ENCODE data around the gene KCNJ1. TPM values are rescaled to one million over a fixed set of nuclear protein-coding genes. Genes with fewer than 3 reads are reported as not detected.

The KCNJ1 gene
- total and polyA plus RNA-seq, 3 experiments from 2014 or later, result not detected

GRCh38 chr11:128904656-128905344 lies 37.7 kb upstream of the KCNJ1 start:
- Histone ChIP-seq H3K27ac (ENCODE audit: low read depth, low read length) (no peak overlapping the region), H3K27me3 (ENCODE audit: insufficient read depth, low read length, poor library complexity, severe bottlenecking) (peaks cover 16% of the 10 kb centered on the region), H3K9me3 (ENCODE audit: low read length) (no peaks in the 10 kb centered on the region), H3K4me1 (ENCODE audit: insufficient read depth, low read length) (peaks cover 5% of the 10 kb centered on the region), H3K36me3 (ENCODE audit: insufficient read depth, low read length) (no peaks in the 10 kb centered on the region), H3K4me3 (ENCODE audit: low read length) (peak overlapping the region; percentile 50)
- peaks cover 24% of the 10 kb centered on the region in 2 donors for H3K27me3 Mint-ChIP-seq
- no peak for DNase-seq
- POLR2A ChIA-PET, result no interaction called here
- H3K36me3 Mint-ChIP-seq, result no peaks in the 10 kb centered on the region
- H3K27ac Mint-ChIP-seq, result peak overlapping the region in 4 of 8 donors; percentile 1 to 39 (median 24)
- H3K4me3 Mint-ChIP-seq, result peak overlapping the region; percentile 61 to 88 (median 82)
- CTCF ChIA-PET, result interaction anchor here (1.0 to 6.6 kb wide), 4 partner anchors 12 to 23 kb away, joined by 3 to 43 read pairs (median 4); no protein-coding TSS in a partner anchor
- H3K9me3 Mint-ChIP-seq, result no peaks in the 10 kb centered on the region
- H3K4me1 Mint-ChIP-seq, result peaks cover 13 to 29% (median 17%) of the 10 kb centered on the region in 3 donors

GRCh38 chr11:128904303-128904655 lies 37.2 kb upstream of the KCNJ1 start:
- CTCF ChIA-PET, result interaction anchor here (1.9 to 6.6 kb wide), 2 partner anchors 14 to 19 kb away, joined by 4 to 43 read pairs; no protein-coding TSS in a partner anchor
- H3K27me3 Mint-ChIP-seq, result peaks cover 19 to 20% of the 10 kb centered on the region in 2 donors
- no peaks in the 10 kb centered on the region for H3K9me3 ChIP-seq (ENCODE audit: low read length)
- H3K4me1 Mint-ChIP-seq, result peaks cover 13 to 29% (median 17%) of the 10 kb centered on the region in 3 donors
- no peaks in the 10 kb centered on the region for H3K36me3 ChIP-seq (ENCODE audit: insufficient read depth, low read length)
- peaks cover 12% of the 10 kb centered on the region for H3K27me3 ChIP-seq (ENCODE audit: insufficient read depth, low read length, poor library complexity, severe bottlenecking)
- peak overlapping the region in 4 of 8 donors; percentile 10 to 69 (median 36) for H3K27ac Mint-ChIP-seq
- POLR2A ChIA-PET, result no interaction called here
- peak overlapping the region; percentile 61 to 88 (median 82) for H3K4me3 Mint-ChIP-seq
- H3K27ac ChIP-seq (ENCODE audit: low read depth, low read length), result no peak overlapping the region
- DNase-seq, result no peak
- H3K9me3 Mint-ChIP-seq, result no peaks in the 10 kb centered on the region
- H3K36me3 Mint-ChIP-seq, result no peaks in the 10 kb centered on the region
- peaks cover 5% of the 10 kb centered on the region for H3K4me1 ChIP-seq (ENCODE audit: insufficient read depth, low read length)
- no peak overlapping the region for H3K4me3 ChIP-seq (ENCODE audit: low read length)

GRCh38 chr11:128903248-128904061 lies 36.4 kb upstream of the KCNJ1 start:
- peaks cover 7% of the 10 kb centered on the region for H3K27me3 ChIP-seq (ENCODE audit: insufficient read depth, low read length, poor library complexity, severe bottlenecking)
- POLR2A ChIA-PET, result no interaction called here
- no peaks in the 10 kb centered on the region for H3K9me3 ChIP-seq (ENCODE audit: low read length)
- DNase-seq, result no peak
- Mint-ChIP-seq H3K27me3 (peaks cover 13 to 17% of the 10 kb centered on the region in 2 donors), H3K27ac (peak overlapping the region in 1 of 8 donors; percentile 5), H3K4me1 (peaks cover 13 to 26% (median 17%) of the 10 kb centered on the region in 3 donors), H3K4me3 (peak overlapping the region; percentile 61 to 86 (median 73)), H3K9me3 (no peaks in the 10 kb centered on the region), H3K36me3 (no peaks in the 10 kb centered on the region)
- H3K36me3 ChIP-seq (ENCODE audit: insufficient read depth, low read length), result no peaks in the 10 kb centered on the region
- H3K4me1 ChIP-seq (ENCODE audit: insufficient read depth, low read length), result peaks cover 5% of the 10 kb centered on the region
- H3K4me3 ChIP-seq (ENCODE audit: low read length), result no peak overlapping the region
- CTCF ChIA-PET, result interaction anchor here (6.6 kb wide), 1 partner anchor 18 kb away, joined by 43 read pairs; no protein-coding TSS in a partner anchor
- H3K27ac ChIP-seq (ENCODE audit: low read depth, low read length), result no peak overlapping the region

GRCh38 chr11:128902515-128903066 lies 35.5 kb upstream of the KCNJ1 start:
- Mint-ChIP-seq H3K4me1 (peaks cover 13 to 25% (median 17%) of the 10 kb centered on the region in 3 donors), H3K9me3 (no peaks in the 10 kb centered on the region), H3K4me3 (peak overlapping the region in 1 of 7 donors; percentile 27), H3K27ac (no peak overlapping the region), H3K27me3 (peaks cover 9 to 16% of the 10 kb centered on the region in 2 donors), H3K36me3 (no peaks in the 10 kb centered on the region)
- H3K4me1 ChIP-seq (ENCODE audit: insufficient read depth, low read length), result peaks cover 5% of the 10 kb centered on the region
- ChIA-PET CTCF (interaction anchor here (6.6 kb wide), 1 partner anchor 17 kb away, joined by 43 read pairs; no protein-coding TSS in a partner anchor), POLR2A (no interaction called here)
- no peak for DNase-seq
- no peak overlapping the region for H3K4me3 ChIP-seq (ENCODE audit: low read length)
- H3K36me3 ChIP-seq (ENCODE audit: insufficient read depth, low read length), result no peaks in the 10 kb centered on the region
- H3K9me3 ChIP-seq (ENCODE audit: low read length), result no peaks in the 10 kb centered on the region
- peaks cover 7% of the 10 kb centered on the region for H3K27me3 ChIP-seq (ENCODE audit: insufficient read depth, low read length, poor library complexity, severe bottlenecking)
- H3K27ac ChIP-seq (ENCODE audit: low read depth, low read length), result no peak overlapping the region

GRCh38 chr11:128901653-128902514 lies 34.8 kb upstream of the KCNJ1 start:
- Mint-ChIP-seq H3K4me1 (peaks cover 13 to 25% (median 17%) of the 10 kb centered on the region in 3 donors), H3K27me3 (peaks cover 6 to 12% of the 10 kb centered on the region in 2 donors), H3K36me3 (no peaks in the 10 kb centered on the region), H3K27ac (peak overlapping the region in 1 of 8 donors; percentile 28), H3K4me3 (peak overlapping the region in 2 of 7 donors; percentile 7 to 27), H3K9me3 (no peaks in the 10 kb centered on the region)
- peaks cover 5% of the 10 kb centered on the region for H3K4me1 ChIP-seq (ENCODE audit: insufficient read depth, low read length)
- CTCF ChIA-PET, result no interaction called here
- no peak overlapping the region for H3K4me3 ChIP-seq (ENCODE audit: low read length)
- H3K36me3 ChIP-seq (ENCODE audit: insufficient read depth, low read length), result no peaks in the 10 kb centered on the region
- no peak for DNase-seq
- POLR2A ChIA-PET, result no interaction called here
- no peak overlapping the region for H3K27ac ChIP-seq (ENCODE audit: low read depth, low read length)
- H3K9me3 ChIP-seq (ENCODE audit: low read length), result no peaks in the 10 kb centered on the region
- H3K27me3 ChIP-seq (ENCODE audit: insufficient read depth, low read length, poor library complexity, severe bottlenecking), result peaks cover 7% of the 10 kb centered on the region

GRCh38 chr11:128900468-128900867 lies 33.4 kb upstream of the KCNJ1 start:
- no peaks in the 10 kb centered on the region for H3K27me3 ChIP-seq (ENCODE audit: insufficient read depth, low read length, poor library complexity, severe bottlenecking)
- Mint-ChIP-seq H3K4me3 (no peak overlapping the region), H3K27ac (no peak overlapping the region), H3K36me3 (no peaks in the 10 kb centered on the region), H3K9me3 (no peaks in the 10 kb centered on the region), H3K4me1 (peaks cover 5 to 16% (median 11%) of the 10 kb centered on the region in 3 donors), H3K27me3 (peaks cover 5 to 14% of the 10 kb centered on the region in 2 donors)
- no peak overlapping the region for H3K4me3 ChIP-seq (ENCODE audit: low read length)
- H3K27ac ChIP-seq (ENCODE audit: low read depth, low read length), result no peak overlapping the region
- H3K9me3 ChIP-seq (ENCODE audit: low read length), result no peaks in the 10 kb centered on the region
- ChIA-PET POLR2A (no interaction called here), CTCF (no interaction called here)
- no peak for DNase-seq
- H3K4me1 ChIP-seq (ENCODE audit: insufficient read depth, low read length), result no peaks in the 10 kb centered on the region
- no peaks in the 10 kb centered on the region for H3K36me3 ChIP-seq (ENCODE audit: insufficient read depth, low read length)

GRCh38 chr11:128898580-128899344 lies 31.7 kb upstream of the KCNJ1 start:
- Mint-ChIP-seq H3K36me3 (no peaks in the 10 kb centered on the region), H3K27me3 (peaks cover 17% of the 10 kb centered on the region in 2 donors), H3K4me1 (peaks cover 0 to 5% (median 2%) of the 10 kb centered on the region in 3 donors), H3K9me3 (no peaks in the 10 kb centered on the region), H3K4me3 (no peak overlapping the region), H3K27ac (no peak overlapping the region)
- POLR2A ChIA-PET, result no interaction called here
- Histone ChIP-seq H3K4me1 (ENCODE audit: insufficient read depth, low read length) (no peaks in the 10 kb centered on the region), H3K36me3 (ENCODE audit: insufficient read depth, low read length) (no peaks in the 10 kb centered on the region), H3K4me3 (ENCODE audit: low read length) (no peak overlapping the region), H3K27me3 (ENCODE audit: insufficient read depth, low read length, poor library complexity, severe bottlenecking) (no peaks in the 10 kb centered on the region), H3K9me3 (ENCODE audit: low read length) (no peaks in the 10 kb centered on the region), H3K27ac (ENCODE audit: low read depth, low read length) (no peak overlapping the region)
- CTCF ChIA-PET, result no interaction called here
- no peak for DNase-seq
